GM21360 (cell line): ENCODE measurements around the gene GDPGP1.
"Not testable (repeated sequence)": the region's sequence is repeated elsewhere in the genome, so short reads cannot be mapped to it uniquely, and the experiment has no call there.

Experiments used
- ATAC-seq: cut with Tn5 transposase; IDR thresholded peaks from one replicate; pipeline ENCODE4 v1.9.1; 2021; ENCODE audit warnings: mild to moderate bottlenecking, moderate library complexity; ENCODE audit not compliant: unreplicated experiment

The GDPGP1 gene

GRCh38 chr15:90293040-90293810, 59.2 kb downstream of the GDPGP1 start:
- ATAC-seq, result not testable (repeated sequence)

GRCh38 chr15:90294159-90294558, 60.1 kb downstream of the GDPGP1 start:
- ATAC-seq, result no peak

GRCh38 chr15:90294601-90295269, 60.7 kb downstream of the GDPGP1 start:
- ATAC-seq, result no peak

- ATAC-seq, result no peak
These were observed 61.2 kb downstream of the GDPGP1 start for GRCh38 chr15:90295270-90295648.
